Mesenchymal stem cell (in vitro differentiated cells and primary cell): ENCODE data around the gene SCOC.

Source experiments
- DNase-seq: peaks from one replicate; pipeline ENCODE4 v3.0.0-alpha.2; 2013
- H2AFZ ChIP-seq: one replicate; pipeline ENCODE4 v1.6.1; 2013; ENCODE audit warnings: low read depth, mild to moderate bottlenecking, control low read depth, inconsistent platforms, low read length, moderate library complexity
- H2AK5ac ChIP-seq: 2 replicates; pipeline ENCODE4 v1.6.1; 2013; ENCODE audit warnings: low read length, moderate library complexity, mild to moderate bottlenecking, inconsistent platforms; ENCODE audit not compliant: severe bottlenecking
- H2BK120ac ChIP-seq: one replicate; pipeline ENCODE4 v1.6.1; 2013; ENCODE audit warnings: low read depth, mild to moderate bottlenecking, inconsistent platforms, low read length, moderate library complexity
- H2BK12ac ChIP-seq, 2 experiments: one replicate each; pipeline ENCODE4 v1.6.1; 2013; ENCODE audit warnings: inconsistent platforms in 2 of 2, low read length in 2 of 2, mild to moderate bottlenecking in 2 of 2, moderate library complexity in 2 of 2, control low read depth in 1 of 2
- H2BK15ac ChIP-seq: one replicate; pipeline ENCODE4 v1.6.1; 2013; ENCODE audit warnings: mild to moderate bottlenecking, low read depth, inconsistent platforms; ENCODE audit not compliant: poor library complexity, severe bottlenecking
- H2BK5ac ChIP-seq: 2 replicates; pipeline ENCODE4 v1.6.1; 2013; ENCODE audit warnings: low read depth, mild to moderate bottlenecking, low read length, control low read depth, inconsistent platforms; ENCODE audit not compliant: poor library complexity, severe bottlenecking
- H3K14ac ChIP-seq, 2 experiments: one replicate each; pipeline ENCODE4 v1.6.1; 2013; ENCODE audit warnings: inconsistent platforms in 2 of 2, low read length in 2 of 2, control low read depth in 1 of 2, mild to moderate bottlenecking in 1 of 2, moderate library complexity in 1 of 2
- H3K18ac ChIP-seq, 2 experiments: one replicate each; pipeline ENCODE4 v1.6.1; 2013; ENCODE audit warnings: inconsistent platforms in 2 of 2, low read length in 2 of 2, control low read depth in 1 of 2, low read depth in 1 of 2, mild to moderate bottlenecking in 1 of 2
- H3K23ac ChIP-seq, 2 experiments: one replicate each; pipeline ENCODE4 v1.6.1; 2013; ENCODE audit warnings: inconsistent platforms in 2 of 2, low read length in 2 of 2, mild to moderate bottlenecking in 2 of 2, moderate library complexity in 2 of 2, control low read depth in 1 of 2
- H3K27ac ChIP-seq: 2 replicates; pipeline ENCODE4 v1.5.1; 2013; ENCODE audit warnings: mild to moderate bottlenecking, moderate library complexity, low read length, control low read depth, inconsistent platforms; ENCODE audit not compliant: poor library complexity, severe bottlenecking
- H3K27me3 ChIP-seq, 2 experiments: 2 replicates each; pipeline versions ENCODE4 v1.6.1 to v1.7.0; 2013; ENCODE audit warnings: low read length in 2 of 2, mild to moderate bottlenecking in 2 of 2, moderate library complexity in 2 of 2, control low read depth in 1 of 2, inconsistent platforms in 1 of 2; ENCODE audit not compliant: control insufficient read depth in 1 of 2, insufficient read depth in 1 of 2
- H3K36me3 ChIP-seq, 2 experiments: 2 replicates each; pipeline versions ENCODE4 v1.6.1 to v1.7.0; 2013; ENCODE audit warnings: low read length in 2 of 2, control low read depth in 1 of 2, inconsistent platforms in 1 of 2, low read depth in 1 of 2, mild to moderate bottlenecking in 1 of 2; ENCODE audit not compliant: insufficient read depth in 2 of 2, control insufficient read depth in 1 of 2
- H3K4ac ChIP-seq, 2 experiments: one replicate each; pipeline ENCODE4 v1.6.1; 2013; ENCODE audit warnings: inconsistent platforms in 2 of 2, low read length in 2 of 2, mild to moderate bottlenecking in 2 of 2, moderate library complexity in 2 of 2, control low read depth in 1 of 2, low read depth in 1 of 2
- H3K4me1 ChIP-seq: 2 replicates; pipeline ENCODE4 v1.6.1; 2013; ENCODE audit warnings: low read depth, low read length, control low read depth; ENCODE audit not compliant: control insufficient read depth, insufficient read depth
- H3K4me2 ChIP-seq: 2 replicates; pipeline ENCODE4 v1.6.1; 2013; ENCODE audit warnings: low read length, mild to moderate bottlenecking, inconsistent platforms; ENCODE audit not compliant: poor library complexity, severe bottlenecking
- H3K4me3 ChIP-seq, 2 experiments: 2 replicates each; pipeline versions ENCODE4 v1.5.1 to v1.7.0; 2013; ENCODE audit warnings: low read length in 2 of 2, mild to moderate bottlenecking in 2 of 2, control low read depth in 1 of 2, low read depth in 1 of 2; ENCODE audit not compliant: insufficient read depth in 1 of 2
- H3K79me1 ChIP-seq: replicated peaks from 2 replicates; pipeline ENCODE4 v1.6.1; 2013; ENCODE audit warnings: mild to moderate bottlenecking, control low read depth, low read length, inconsistent platforms; ENCODE audit not compliant: poor library complexity, severe bottlenecking
- H3K9ac ChIP-seq: 2 replicates; pipeline ENCODE4 v1.7.0; 2013; ENCODE audit warnings: mild to moderate bottlenecking, low read length, moderate library complexity
- H3K9me3 ChIP-seq: 2 replicates; pipeline ENCODE4 v1.7.0; 2013; ENCODE audit warnings: mild to moderate bottlenecking, low read length; ENCODE audit not compliant: control insufficient read depth
- H4K8ac ChIP-seq: one replicate; pipeline ENCODE4 v1.6.1; 2013; ENCODE audit warnings: inconsistent platforms, mild to moderate bottlenecking, low read length, moderate library complexity
- H4K91ac ChIP-seq: one replicate; pipeline ENCODE4 v1.6.1; 2013; ENCODE audit warnings: mild to moderate bottlenecking, low read length, inconsistent platforms
- WGBS: methylation state at CpG from one replicate; pipeline ENCODE4 v1.1.7; 2013; ENCODE audit warnings: mixed read lengths; 5-methylcytosine and 5-hydroxymethylcytosine counted together

Gene SCOC

DNA sequence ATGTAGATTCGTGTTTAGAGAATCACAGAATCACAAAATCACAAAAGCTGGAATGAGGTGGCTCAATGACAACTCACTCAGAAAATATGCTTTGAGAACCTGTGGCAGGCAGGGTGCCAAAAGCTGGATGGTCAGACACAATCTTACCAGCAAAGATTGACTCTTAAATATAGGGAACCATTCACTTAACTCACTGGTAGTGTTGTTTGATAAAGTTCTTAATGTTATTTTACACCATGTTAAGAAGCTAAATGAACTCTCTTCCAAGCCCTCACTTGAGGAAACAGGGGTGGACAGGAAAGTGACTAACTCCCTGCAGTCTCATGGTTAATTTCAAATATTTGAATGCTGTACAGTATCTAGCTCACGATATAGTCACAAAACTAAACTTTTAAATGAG lies 5.7 kb upstream of the SCOC start:
- Histone ChIP-seq H3K4ac (no peak overlapping the region), H3K27me3 (no peaks in the 10 kb centered on the region), H3K23ac (no peak overlapping the region), H2BK120ac (no peak overlapping the region), H3K9me3 (no peaks in the 10 kb centered on the region), H2BK12ac (no peak overlapping the region), H3K79me1 (no peaks in the 10 kb centered on the region), H3K14ac (no peak overlapping the region), H3K18ac (no peak overlapping the region), H3K27ac (peak overlapping the region; percentile 43), H4K91ac (no peak overlapping the region), H2AFZ (no peak overlapping the region), H2BK5ac (no peak overlapping the region), H3K9ac (peak overlapping the region; percentile 35), H3K4me1 (peaks cover 2% of the 10 kb centered on the region), H4K8ac (no peak overlapping the region), H2AK5ac (no peak overlapping the region), H3K4me2 (no peak overlapping the region), H3K36me3 (no peaks in the 10 kb centered on the region), H3K4me3 (no peak overlapping the region), H2BK15ac (no peak overlapping the region)
- no peak for DNase-seq
- 81% methylated on average over 2 of the region's 2 CpGs for WGBS

DNA sequence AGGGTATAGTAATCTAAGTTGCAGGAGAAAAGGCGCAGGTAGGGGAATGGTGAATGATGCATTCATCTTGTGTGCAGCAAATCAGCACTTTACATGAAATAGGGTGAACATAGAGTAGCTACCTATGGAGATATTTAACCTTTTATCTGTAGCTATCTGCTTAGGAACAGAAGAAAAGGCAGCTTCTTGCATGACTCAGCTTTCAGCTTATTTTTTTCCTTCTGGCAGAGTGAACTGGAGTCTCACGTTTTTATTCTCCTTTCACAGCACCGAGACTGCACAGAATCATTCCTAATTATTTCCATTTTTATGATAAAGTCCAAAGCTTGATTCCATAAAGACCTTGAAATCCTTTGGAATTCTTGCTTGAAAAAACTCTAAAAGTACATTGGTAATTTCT lies 4.8 kb upstream of the SCOC start:
- Histone ChIP-seq H3K14ac (no peak overlapping the region), H3K27me3 (no peaks in the 10 kb centered on the region), H3K4ac (no peak overlapping the region), H4K91ac (no peak overlapping the region), H2AFZ (no peak overlapping the region), H2AK5ac (no peak overlapping the region), H3K4me1 (no peaks in the 10 kb centered on the region), H3K4me2 (no peak overlapping the region), H3K9me3 (no peaks in the 10 kb centered on the region), H2BK12ac (no peak overlapping the region), H4K8ac (no peak overlapping the region), H3K23ac (no peak overlapping the region), H3K27ac (no peak overlapping the region), H3K36me3 (no peaks in the 10 kb centered on the region), H3K9ac (no peak overlapping the region), H3K18ac (no peak overlapping the region), H2BK5ac (no peak overlapping the region), H2BK15ac (no peak overlapping the region), H2BK120ac (no peak overlapping the region), H3K79me1 (no peaks in the 10 kb centered on the region), H3K4me3 (no peak overlapping the region)
- no peak for DNase-seq
- WGBS: 93% methylated on average over 3 of the region's 3 CpGs

DNA sequence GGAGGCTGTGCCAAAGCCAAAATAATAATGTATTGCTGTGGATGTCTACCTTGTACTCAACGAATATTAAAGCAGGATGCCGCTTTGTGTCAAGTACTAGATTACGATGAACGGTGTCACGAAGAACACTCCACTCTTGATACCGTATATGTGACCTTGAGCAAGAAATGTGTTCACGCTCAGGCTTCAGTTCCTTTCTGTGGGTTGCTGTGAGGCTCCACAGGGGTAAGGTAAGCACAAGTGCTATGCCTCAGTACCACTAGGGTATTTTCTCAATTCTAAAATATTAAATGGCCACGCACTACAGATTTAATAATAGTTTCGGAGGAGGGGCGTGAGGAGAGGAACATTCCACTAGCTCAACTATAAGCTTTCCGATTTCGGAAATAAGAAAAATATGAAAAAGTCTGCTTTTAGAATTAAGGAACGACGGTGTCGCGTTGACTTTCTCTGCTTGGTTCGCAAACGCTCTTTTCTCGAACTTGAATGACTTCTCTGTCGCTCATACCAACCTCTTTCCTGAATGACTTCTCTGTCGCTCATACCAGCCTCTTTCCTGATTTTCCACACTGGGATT lies 607 bp upstream of the SCOC start:
- peak overlapping the region; percentile 77 for H3K4me2 ChIP-seq
- 5% methylated on average over 18 of the region's 21 CpGs for WGBS

DNA sequence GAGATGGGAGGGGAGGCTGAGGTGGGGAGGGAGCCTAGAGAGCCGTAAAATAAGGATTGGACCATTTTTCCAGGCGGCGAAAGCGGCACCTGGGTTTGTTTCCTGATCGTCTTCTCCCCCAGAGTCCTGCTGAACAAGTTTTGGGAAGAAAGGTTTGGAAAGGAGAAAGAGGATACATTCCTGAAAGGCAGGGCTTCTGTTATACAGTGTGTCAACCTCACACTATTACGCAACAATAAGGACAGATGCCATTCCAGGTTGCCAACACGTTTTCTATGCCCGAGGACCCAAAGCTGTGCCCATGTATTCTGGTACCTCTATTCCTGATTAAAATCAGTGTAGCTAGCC lies 658 bp downstream of the SCOC start:
- no peak overlapping the region for H2AK5ac ChIP-seq
- H4K91ac ChIP-seq: no peak overlapping the region
- H2BK15ac ChIP-seq: no peak overlapping the region
- no peak overlapping the region for H2BK120ac ChIP-seq
- peak overlapping the region; percentile 75 for H4K8ac ChIP-seq
- peak overlapping the region; percentile 49 for H3K27ac ChIP-seq
- peak overlapping the region; percentile 55 for H2AFZ ChIP-seq
- peak overlapping the region in 1 of 2 experiments; percentile 38 for H3K14ac ChIP-seq
- H3K27me3 ChIP-seq: no peaks in the 10 kb centered on the region
- no peaks in the 10 kb centered on the region for H3K9me3 ChIP-seq
- WGBS: 3% methylated on average over 8 of the region's 8 CpGs
- peak overlapping the region; percentile 61 to 63 for H3K18ac ChIP-seq
- H3K79me1 ChIP-seq: peaks cover 4% of the 10 kb centered on the region
- peak overlapping the region; percentile 76 for H3K4me2 ChIP-seq
- no peaks in the 10 kb centered on the region for H3K4me1 ChIP-seq
- DNase-seq: no peak
- no peak overlapping the region for H2BK5ac ChIP-seq
- peaks cover 0 to under 1% of the 10 kb centered on the region in 2 experiments for H3K36me3 ChIP-seq
- H3K9ac ChIP-seq: peak overlapping the region; percentile 90
- peak overlapping the region in 1 of 2 experiments; percentile 23 for H3K23ac ChIP-seq
- H2BK12ac ChIP-seq: no peak overlapping the region
- peak overlapping the region; percentile 78 to 90 for H3K4me3 ChIP-seq
- H3K4ac ChIP-seq: peak overlapping the region; percentile 13 to 68

More for the DNA sequence above, 607 bp upstream of the SCOC start:
- Histone ChIP-seq H2AK5ac (no peak overlapping the region), H3K23ac (no peak overlapping the region), H3K14ac (no peak overlapping the region), H3K27me3 (no peaks in the 10 kb centered on the region), H2BK12ac (peak overlapping the region; percentile 11 to 61), H3K27ac (peak overlapping the region; percentile 86), H3K4me1 (no peaks in the 10 kb centered on the region), H2BK5ac (peak overlapping the region; percentile 11), H3K4me3 (peak overlapping the region; percentile 38 to 90), H3K9ac (peak overlapping the region; percentile 90), H3K18ac (no peak overlapping the region), H4K8ac (no peak overlapping the region), H4K91ac (no peak overlapping the region), H3K79me1 (peaks cover 4% of the 10 kb centered on the region), H2BK15ac (no peak overlapping the region), H2BK120ac (no peak overlapping the region), H3K9me3 (no peaks in the 10 kb centered on the region), H2AFZ (no peak overlapping the region), H3K36me3 (no peaks in the 10 kb centered on the region), H3K4ac (no peak overlapping the region)
- DNase-seq: peak; percentile 41
